ENCODE data around the gene CORO7.
A peak's percentile ranks its signal among the peaks of the same experiment; 100 is the strongest.

The CORO7 gene

GRCh38 chr16:4354512-4355409 lies 61.6 kb downstream of the CORO7 start:
- TF ChIP-seq, protein P1, sequence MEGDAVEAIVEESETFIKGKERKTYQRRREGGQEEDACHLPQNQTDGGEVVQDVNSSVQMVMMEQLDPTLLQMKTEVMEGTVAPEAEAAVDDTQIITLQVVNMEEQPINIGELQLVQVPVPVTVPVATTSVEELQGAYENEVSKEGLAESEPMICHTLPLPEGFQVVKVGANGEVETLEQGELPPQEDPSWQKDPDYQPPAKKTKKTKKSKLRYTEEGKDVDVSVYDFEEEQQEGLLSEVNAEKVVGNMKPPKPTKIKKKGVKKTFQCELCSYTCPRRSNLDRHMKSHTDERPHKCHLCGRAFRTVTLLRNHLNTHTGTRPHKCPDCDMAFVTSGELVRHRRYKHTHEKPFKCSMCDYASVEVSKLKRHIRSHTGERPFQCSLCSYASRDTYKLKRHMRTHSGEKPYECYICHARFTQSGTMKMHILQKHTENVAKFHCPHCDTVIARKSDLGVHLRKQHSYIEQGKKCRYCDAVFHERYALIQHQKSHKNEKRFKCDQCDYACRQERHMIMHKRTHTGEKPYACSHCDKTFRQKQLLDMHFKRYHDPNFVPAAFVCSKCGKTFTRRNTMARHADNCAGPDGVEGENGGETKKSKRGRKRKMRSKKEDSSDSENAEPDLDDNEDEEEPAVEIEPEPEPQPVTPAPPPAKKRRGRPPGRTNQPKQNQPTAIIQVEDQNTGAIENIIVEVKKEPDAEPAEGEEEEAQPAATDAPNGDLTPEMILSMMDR (IDR thresholded peaks at IDR 0.05; ENCODE audit: borderline replicate concordance, insufficient read depth, low read depth, low read length) = no peak

GRCh38 chr16:4353675-4354074 lies 62.7 kb downstream of the CORO7 start:
- TF ChIP-seq, protein P1 (IDR thresholded peaks at IDR 0.05; ENCODE audit: borderline replicate concordance, insufficient read depth, low read depth, low read length) = no peak
- H3K4me3 ChIP-seq (ENCODE audit: low read depth, low read length) = no peak overlapping the region

More at GRCh38 chr16:4354512-4355409, 61.6 kb downstream of the CORO7 start:
- no peak overlapping the region for H3K4me3 ChIP-seq (ENCODE audit: low read depth, low read length)

- no peak overlapping the region for H3K4me3 ChIP-seq (ENCODE audit: low read depth, low read length)
- TF ChIP-seq, protein P1 (IDR thresholded peaks at IDR 0.05; ENCODE audit: borderline replicate concordance, insufficient read depth, low read depth, low read length) = no peak
These were observed 63.6 kb downstream of the CORO7 start for GRCh38 chr16:4352843-4353242.

DNA sequence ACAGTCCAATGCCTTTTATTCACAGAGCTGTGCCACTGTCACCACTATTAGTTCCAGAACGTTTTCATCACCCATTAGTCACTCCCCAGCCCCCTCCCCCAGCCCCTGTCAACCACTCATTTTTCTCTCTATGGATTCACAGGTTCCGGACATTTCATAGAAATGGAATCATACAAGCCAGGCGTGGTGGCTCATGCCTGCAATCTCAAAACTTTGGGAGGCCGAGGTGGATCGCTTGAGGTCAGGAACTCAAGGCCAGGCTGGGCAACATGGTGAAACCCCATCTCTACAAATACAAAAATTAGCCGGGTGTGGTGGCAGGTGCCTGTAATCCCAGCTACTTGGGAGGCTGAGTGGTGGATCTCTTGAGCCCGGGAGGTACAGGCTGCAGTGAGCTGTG lies 64.5 kb downstream of the CORO7 start:
- TF ChIP-seq, protein P1 (IDR thresholded peaks at IDR 0.05; ENCODE audit: borderline replicate concordance, insufficient read depth, low read depth, low read length) = no peak
- H3K4me3 ChIP-seq (ENCODE audit: low read depth, low read length) = no peak overlapping the region

DNA sequence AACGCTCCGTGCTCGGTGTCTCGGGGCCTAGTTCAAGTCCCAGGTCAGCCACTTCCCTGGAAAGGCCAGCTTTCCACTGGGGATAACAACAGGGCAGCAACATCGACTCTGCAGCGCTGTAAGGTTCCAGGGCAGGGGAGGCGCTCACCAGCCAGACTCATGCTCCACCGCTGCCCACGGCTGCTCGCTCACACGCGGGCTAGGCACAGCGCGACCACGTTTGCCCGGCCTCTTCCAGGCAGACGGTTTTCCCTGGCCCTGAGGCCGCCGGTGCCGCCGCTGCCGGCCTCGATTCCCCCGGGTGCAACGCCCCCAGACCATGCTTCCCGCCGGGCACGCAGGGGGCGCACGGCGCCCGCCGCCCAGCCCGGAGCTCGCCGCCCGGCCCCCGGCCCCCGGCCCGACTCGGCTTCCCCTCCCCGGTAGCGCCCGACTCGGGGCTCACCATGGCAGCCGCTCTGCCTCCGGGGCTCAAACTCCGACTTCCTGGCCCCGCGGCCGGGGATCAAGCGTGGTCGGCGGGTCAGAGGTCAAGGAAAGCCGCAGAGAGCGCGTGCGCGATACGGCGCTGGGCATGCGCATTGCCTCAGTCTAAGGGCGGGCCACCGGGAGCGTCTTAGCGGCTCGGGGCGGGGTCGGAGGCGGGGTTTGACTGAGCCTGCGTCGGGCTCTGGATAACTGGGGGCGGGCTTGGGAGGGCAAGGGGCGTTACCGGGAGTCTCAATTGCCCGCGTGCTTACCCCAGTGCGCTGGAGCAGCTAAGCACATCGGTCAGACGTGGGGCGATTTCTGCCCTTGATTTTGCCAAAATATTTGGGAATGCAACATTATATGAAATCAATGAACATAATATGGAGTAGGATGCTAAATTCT lies 65.4 kb downstream of the CORO7 start, which contains the start of gene PAM16:
TSS of gene PAM16 (minus strand) at position 535 of the 873 bp plus-strand sequence. CDS start at position 448, 87 bp downstream.
- TF ChIP-seq, protein P1 (IDR thresholded peaks at IDR 0.05; ENCODE audit: borderline replicate concordance, insufficient read depth, low read depth, low read length) = 0 out of 2 replicates have a peak, but pooled peaks have one; percentile 8
- peak within 1 kb of the TSS; percentile 99 for H3K4me3 ChIP-seq (ENCODE audit: low read depth, low read length)

DNA sequence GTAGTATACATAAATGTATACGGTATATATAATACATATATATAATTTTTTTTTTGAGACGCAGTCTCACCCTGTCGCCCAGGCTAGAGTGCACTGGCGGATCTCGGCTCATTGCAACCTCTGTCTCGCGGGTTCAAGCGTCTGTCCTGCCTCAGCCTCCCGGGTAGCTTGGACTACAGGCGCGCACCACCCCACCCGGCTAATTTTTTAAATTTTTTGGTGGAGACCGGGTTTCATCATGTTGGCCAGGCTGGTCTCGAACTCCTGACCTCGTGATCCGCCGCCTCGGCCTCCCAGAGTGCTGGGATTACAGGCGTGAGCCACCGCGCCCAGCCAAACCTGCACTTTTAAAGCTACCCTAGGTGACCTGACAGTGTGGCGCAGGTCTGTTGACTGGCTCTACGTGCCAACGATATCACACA lies 66.0 kb downstream of the CORO7 start:
- TF ChIP-seq, protein P1 (IDR thresholded peaks at IDR 0.05; ENCODE audit: borderline replicate concordance, insufficient read depth, low read depth, low read length) = no peak
- peak overlapping the region; percentile 99 for H3K4me3 ChIP-seq (ENCODE audit: low read depth, low read length)

Data from GM12875 (cell line).